ENCODE measurements around the gene MACROD2.

Gene MACROD2

GRCh38 chr20:15241681-15242080 lies 1246.4 kb downstream of the MACROD2 start:
- Mint-ChIP-seq H3K27me3 (ENCODE audit: low read depth) (no peaks in the 10 kb centered on the region), H3K36me3 (ENCODE audit: low read depth) (no peaks in the 10 kb centered on the region), H3K4me1 (ENCODE audit: low read depth) (no peaks in the 10 kb centered on the region), H3K4me3 (no peak overlapping the region), H3K9me3 (peaks cover 10% of the 10 kb centered on the region), H3K27ac (no peak overlapping the region)
- DNase-seq (ENCODE audit: low spot score) = no peak

- Mint-ChIP-seq H3K9me3 (peaks cover 5% of the 10 kb centered on the region), H3K27me3 (ENCODE audit: low read depth) (no peaks in the 10 kb centered on the region), H3K27ac (no peak overlapping the region), H3K4me1 (ENCODE audit: low read depth) (no peaks in the 10 kb centered on the region), H3K4me3 (no peak overlapping the region), H3K36me3 (ENCODE audit: low read depth) (no peaks in the 10 kb centered on the region)
- no peak for DNase-seq (ENCODE audit: low spot score)
These were observed 1247.5 kb downstream of the MACROD2 start for GRCh38 chr20:15242773-15243172.

- Mint-ChIP-seq H3K9me3 (peaks cover 12% of the 10 kb centered on the region), H3K36me3 (ENCODE audit: low read depth) (no peaks in the 10 kb centered on the region), H3K27me3 (ENCODE audit: low read depth) (no peaks in the 10 kb centered on the region), H3K27ac (no peak overlapping the region), H3K4me3 (no peak overlapping the region), H3K4me1 (ENCODE audit: low read depth) (no peaks in the 10 kb centered on the region)
- no peak for DNase-seq (ENCODE audit: low spot score)
These were observed 1250.6 kb downstream of the MACROD2 start for GRCh38 chr20:15245896-15246295.

GRCh38 chr20:15248618-15249395 lies 1253.5 kb downstream of the MACROD2 start:
- H3K36me3 Mint-ChIP-seq (ENCODE audit: low read depth) = no peaks in the 10 kb centered on the region
- no peaks in the 10 kb centered on the region for H3K27me3 Mint-ChIP-seq (ENCODE audit: low read depth)
- DNase-seq (ENCODE audit: low spot score) = no peak
- peaks cover 22% of the 10 kb centered on the region for H3K9me3 Mint-ChIP-seq
- H3K4me3 Mint-ChIP-seq = no peak overlapping the region
- H3K4me1 Mint-ChIP-seq (ENCODE audit: low read depth) = no peaks in the 10 kb centered on the region
- H3K27ac Mint-ChIP-seq = no peak overlapping the region

- H3K27ac Mint-ChIP-seq = no peak overlapping the region
- no peaks in the 10 kb centered on the region for H3K27me3 Mint-ChIP-seq (ENCODE audit: low read depth)
- H3K4me3 Mint-ChIP-seq = no peak overlapping the region
- no peaks in the 10 kb centered on the region for H3K4me1 Mint-ChIP-seq (ENCODE audit: low read depth)
- H3K36me3 Mint-ChIP-seq (ENCODE audit: low read depth) = no peaks in the 10 kb centered on the region
- H3K9me3 Mint-ChIP-seq = peaks cover 30% of the 10 kb centered on the region
- no peak for DNase-seq (ENCODE audit: low spot score)
These were observed 1255.9 kb downstream of the MACROD2 start for GRCh38 chr20:15251171-15251570.

GRCh38 chr20:15252304-15252703 lies 1257.0 kb downstream of the MACROD2 start:
- no peak overlapping the region for H3K4me3 Mint-ChIP-seq
- no peaks in the 10 kb centered on the region for H3K36me3 Mint-ChIP-seq (ENCODE audit: low read depth)
- no peak overlapping the region for H3K27ac Mint-ChIP-seq
- no peaks in the 10 kb centered on the region for H3K4me1 Mint-ChIP-seq (ENCODE audit: low read depth)
- no peaks in the 10 kb centered on the region for H3K27me3 Mint-ChIP-seq (ENCODE audit: low read depth)
- peaks cover 31% of the 10 kb centered on the region for H3K9me3 Mint-ChIP-seq
- DNase-seq (ENCODE audit: low spot score) = no peak

- peaks cover 31% of the 10 kb centered on the region for H3K9me3 Mint-ChIP-seq
- H3K27me3 Mint-ChIP-seq (ENCODE audit: low read depth) = no peaks in the 10 kb centered on the region
- H3K36me3 Mint-ChIP-seq (ENCODE audit: low read depth) = no peaks in the 10 kb centered on the region
- no peak for DNase-seq (ENCODE audit: low spot score)
- H3K27ac Mint-ChIP-seq = no peak overlapping the region
- H3K4me3 Mint-ChIP-seq = no peak overlapping the region
- no peaks in the 10 kb centered on the region for H3K4me1 Mint-ChIP-seq (ENCODE audit: low read depth)
These were observed 1258.1 kb downstream of the MACROD2 start for GRCh38 chr20:15253431-15253830.

GRCh38 chr20:15256676-15257568 lies 1261.6 kb downstream of the MACROD2 start:
- DNase-seq (ENCODE audit: low spot score) = no peak
- no peaks in the 10 kb centered on the region for H3K27me3 Mint-ChIP-seq (ENCODE audit: low read depth)
- H3K9me3 Mint-ChIP-seq = peaks cover 26% of the 10 kb centered on the region
- H3K27ac Mint-ChIP-seq = no peak overlapping the region
- no peaks in the 10 kb centered on the region for H3K36me3 Mint-ChIP-seq (ENCODE audit: low read depth)
- no peaks in the 10 kb centered on the region for H3K4me1 Mint-ChIP-seq (ENCODE audit: low read depth)
- no peak overlapping the region for H3K4me3 Mint-ChIP-seq

GRCh38 chr20:15257569-15257870 lies 1262.2 kb downstream of the MACROD2 start:
- no peaks in the 10 kb centered on the region for H3K27me3 Mint-ChIP-seq (ENCODE audit: low read depth)
- H3K4me3 Mint-ChIP-seq = no peak overlapping the region
- DNase-seq (ENCODE audit: low spot score) = no peak

GRCh38 chr20:15265581-15266309 lies 1270.4 kb downstream of the MACROD2 start:
- H3K27ac Mint-ChIP-seq = no peak overlapping the region
- peaks cover 7% of the 10 kb centered on the region for H3K9me3 Mint-ChIP-seq
- H3K36me3 Mint-ChIP-seq (ENCODE audit: low read depth) = no peaks in the 10 kb centered on the region
- no peaks in the 10 kb centered on the region for H3K27me3 Mint-ChIP-seq (ENCODE audit: low read depth)
- no peak for DNase-seq (ENCODE audit: low spot score)
- H3K4me3 Mint-ChIP-seq = no peak overlapping the region
- H3K4me1 Mint-ChIP-seq (ENCODE audit: low read depth) = no peaks in the 10 kb centered on the region

More at GRCh38 chr20:15257569-15257870, 1262.2 kb downstream of the MACROD2 start:
- no peaks in the 10 kb centered on the region for H3K36me3 Mint-ChIP-seq (ENCODE audit: low read depth)
- no peaks in the 10 kb centered on the region for H3K4me1 Mint-ChIP-seq (ENCODE audit: low read depth)
- peaks cover 23% of the 10 kb centered on the region for H3K9me3 Mint-ChIP-seq
- no peak overlapping the region for H3K27ac Mint-ChIP-seq

- H3K4me1 Mint-ChIP-seq (ENCODE audit: low read depth) = no peaks in the 10 kb centered on the region
- H3K36me3 Mint-ChIP-seq (ENCODE audit: low read depth) = no peaks in the 10 kb centered on the region
- no peaks in the 10 kb centered on the region for H3K27me3 Mint-ChIP-seq (ENCODE audit: low read depth)
- H3K27ac Mint-ChIP-seq = no peak overlapping the region
- no peak overlapping the region for H3K4me3 Mint-ChIP-seq
- peaks cover 14% of the 10 kb centered on the region for H3K9me3 Mint-ChIP-seq
- no peak for DNase-seq (ENCODE audit: low spot score)
These were observed 1272.6 kb downstream of the MACROD2 start for GRCh38 chr20:15267935-15268334.

- Mint-ChIP-seq H3K27me3 (ENCODE audit: low read depth) (no peaks in the 10 kb centered on the region), H3K4me1 (ENCODE audit: low read depth) (no peaks in the 10 kb centered on the region), H3K9me3 (peaks cover 42% of the 10 kb centered on the region), H3K36me3 (ENCODE audit: low read depth) (no peaks in the 10 kb centered on the region), H3K4me3 (no peak overlapping the region), H3K27ac (no peak overlapping the region)
- DNase-seq (ENCODE audit: low spot score) = no peak
These were observed 1282.7 kb downstream of the MACROD2 start for GRCh38 chr20:15278041-15278440.

GRCh38 chr20:15287329-15287728 lies 1292.0 kb downstream of the MACROD2 start:
- no peaks in the 10 kb centered on the region for H3K36me3 Mint-ChIP-seq (ENCODE audit: low read depth)
- no peak for DNase-seq (ENCODE audit: low spot score)
- H3K9me3 Mint-ChIP-seq = peaks cover 24% of the 10 kb centered on the region
- no peaks in the 10 kb centered on the region for H3K4me1 Mint-ChIP-seq (ENCODE audit: low read depth)
- no peak overlapping the region for H3K27ac Mint-ChIP-seq
- no peak overlapping the region for H3K4me3 Mint-ChIP-seq
- H3K27me3 Mint-ChIP-seq (ENCODE audit: low read depth) = no peaks in the 10 kb centered on the region

GRCh38 chr20:15288106-15288505 lies 1292.8 kb downstream of the MACROD2 start:
- Mint-ChIP-seq H3K27me3 (ENCODE audit: low read depth) (no peaks in the 10 kb centered on the region), H3K4me3 (no peak overlapping the region), H3K4me1 (ENCODE audit: low read depth) (no peaks in the 10 kb centered on the region), H3K36me3 (ENCODE audit: low read depth) (no peaks in the 10 kb centered on the region), H3K27ac (no peak overlapping the region), H3K9me3 (peaks cover 17% of the 10 kb centered on the region)
- no peak for DNase-seq (ENCODE audit: low spot score)
